Activated naive CD4-positive, alpha-beta T cell treated with Interleukin-2 at 50 U/mL for 16 hours (primary cell): Measurements from ENCODE around the gene TMEM170A.
"Not testable (repeated sequence)": the region's sequence is repeated elsewhere in the genome, so short reads cannot be mapped to it uniquely, and the experiment has no call there.

Source experiments
- DNase-seq: peaks from one replicate; pipeline ENCODE4 v3.0.0-alpha.2; 2020

The TMEM170A gene

GRCh38 chr16:75479421-75479990 lies 15.0 kb upstream of the TMEM170A start:
- DNase-seq = no peak

- DNase-seq = no peak
Observed at GRCh38 chr16:75478480-75479345, 14.2 kb upstream of the TMEM170A start.

- DNase-seq = no peak
Observed at GRCh38 chr16:75477680-75478473, 13.4 kb upstream of the TMEM170A start.

GRCh38 chr16:75476817-75477216 lies 12.3 kb upstream of the TMEM170A start:
- no peak for DNase-seq

- no peak for DNase-seq
Observed at GRCh38 chr16:75475420-75475847, 10.9 kb upstream of the TMEM170A start.

- no peak for DNase-seq
Observed at GRCh38 chr16:75472908-75473877, 8.7 kb upstream of the TMEM170A start.

- peak; percentile 21 for DNase-seq
Observed at GRCh38 chr16:75471723-75472633, 7.5 kb upstream of the TMEM170A start.

GRCh38 chr16:75466760-75467159 lies 2.3 kb upstream of the TMEM170A start:
- DNase-seq = no peak

- not testable (repeated sequence) for DNase-seq
Observed at GRCh38 chr16:75463389-75464121, 934 bp downstream of the TMEM170A start.

GRCh38 chr16:75462806-75463205 lies 1.7 kb downstream of the TMEM170A start:
- DNase-seq = no peak

- no peak for DNase-seq
Observed at GRCh38 chr16:75461575-75461974, 2.9 kb downstream of the TMEM170A start.

- no peak for DNase-seq
Observed at GRCh38 chr16:75460446-75460845, 4.0 kb downstream of the TMEM170A start.

GRCh38 chr16:75459691-75460090 lies 4.8 kb downstream of the TMEM170A start:
- no peak for DNase-seq

GRCh38 chr16:75458439-75458838 lies 6.0 kb downstream of the TMEM170A start:
- no peak for DNase-seq

- no peak for DNase-seq
Observed at GRCh38 chr16:75458029-75458428, 6.5 kb downstream of the TMEM170A start.

- DNase-seq = no peak
Observed at GRCh38 chr16:75457485-75458021, 6.9 kb downstream of the TMEM170A start.

GRCh38 chr16:75456971-75457370 lies 7.5 kb downstream of the TMEM170A start:
- DNase-seq = no peak

GRCh38 chr16:75456486-75456885 lies 8.0 kb downstream of the TMEM170A start:
- DNase-seq = not testable (repeated sequence)

- no peak for DNase-seq
Observed at GRCh38 chr16:75455677-75456076, 8.8 kb downstream of the TMEM170A start.
